ENCODE measurements around the gene CCDC102A.
A peak's percentile ranks its signal among the peaks of the same experiment; 100 is the strongest.
"Not testable (repeated sequence)": the region's sequence is repeated elsewhere in the genome, so short reads cannot be mapped to it uniquely, and the experiment has no call there.

The CCDC102A gene

GRCh38 chr16:57502048-57502775 lies 34.2 kb downstream of the CCDC102A start:
- no peak for DNase-seq (ENCODE audit: low read depth in 2 of 2)

GRCh38 chr16:57501492-57501891 lies 34.9 kb downstream of the CCDC102A start:
- DNase-seq (ENCODE audit: low read depth in 2 of 2) = no peak

GRCh38 chr16:57500578-57501111 lies 35.7 kb downstream of the CCDC102A start:
- no peak for DNase-seq (ENCODE audit: low read depth in 2 of 2)

GRCh38 chr16:57499941-57500340 lies 36.4 kb downstream of the CCDC102A start:
- not testable (repeated sequence) for DNase-seq (ENCODE audit: low read depth in 2 of 2)

GRCh38 chr16:57498031-57498430 lies 38.3 kb downstream of the CCDC102A start:
- no peak for DNase-seq (ENCODE audit: low read depth in 2 of 2)

- no peak for DNase-seq (ENCODE audit: low read depth in 2 of 2)
Observed at GRCh38 chr16:57497121-57497520, 39.2 kb downstream of the CCDC102A start.

- DNase-seq (ENCODE audit: low read depth in 2 of 2) = no peak
Observed at GRCh38 chr16:57493767-57494166, 42.6 kb downstream of the CCDC102A start.

GRCh38 chr16:57489229-57489628 lies 47.1 kb downstream of the CCDC102A start:
- DNase-seq (ENCODE audit: low read depth in 2 of 2) = no peak

GRCh38 chr16:57486858-57487834 lies 49.2 kb downstream of the CCDC102A start:
- no peak for DNase-seq (ENCODE audit: low read depth in 2 of 2)

- peak; percentile 76 to 79 for DNase-seq (ENCODE audit: low read depth in 2 of 2)
Observed at GRCh38 chr16:57485916-57486857, 50.2 kb downstream of the CCDC102A start, which contains the start of gene DOK4. DOK4 (minus strand) TSS chr16:57486493; CDS start chr16:57479507, 6,986 bp downstream.

- DNase-seq (ENCODE audit: low read depth in 2 of 2) = no peak
Observed at GRCh38 chr16:57485091-57485915, 51.1 kb downstream of the CCDC102A start.

GRCh38 chr16:57484515-57485005 lies 51.8 kb downstream of the CCDC102A start:
- no peak for DNase-seq (ENCODE audit: low read depth in 2 of 2)

GRCh38 chr16:57483725-57484514 lies 52.5 kb downstream of the CCDC102A start:
- no peak for DNase-seq (ENCODE audit: low read depth in 2 of 2)

GRCh38 chr16:57482845-57483545 lies 53.4 kb downstream of the CCDC102A start:
- DNase-seq (ENCODE audit: low read depth in 2 of 2) = no peak

- no peak for DNase-seq (ENCODE audit: low read depth in 2 of 2)
Observed at GRCh38 chr16:57481421-57481820, 55.0 kb downstream of the CCDC102A start.

GRCh38 chr16:57480754-57481230 lies 55.6 kb downstream of the CCDC102A start:
- DNase-seq (ENCODE audit: low read depth in 2 of 2) = no peak

- DNase-seq (ENCODE audit: low read depth in 2 of 2) = no peak
Observed at GRCh38 chr16:57479976-57480753, 56.2 kb downstream of the CCDC102A start.
